Kidney capillary endothelial cell (primary cell): ENCODE results near the gene EXTL2.
"Not testable (repeated sequence)": the region's sequence is repeated elsewhere in the genome, so short reads cannot be mapped to it uniquely, and the experiment has no call there.

Source experiments
- DNase-seq: peaks from one replicate; pipeline ENCODE4 v3.0.0-alpha.2; 2018; ENCODE audit warnings: low spot score

The EXTL2 gene

GRCh38 chr1:100894603-100895539, at the start of gene EXTL2:
EXTL2 (minus strand) TSS chr1:100894842; CDS start chr1:100888757, 6,085 bp downstream.
- peak; percentile 85 for DNase-seq

DNA sequence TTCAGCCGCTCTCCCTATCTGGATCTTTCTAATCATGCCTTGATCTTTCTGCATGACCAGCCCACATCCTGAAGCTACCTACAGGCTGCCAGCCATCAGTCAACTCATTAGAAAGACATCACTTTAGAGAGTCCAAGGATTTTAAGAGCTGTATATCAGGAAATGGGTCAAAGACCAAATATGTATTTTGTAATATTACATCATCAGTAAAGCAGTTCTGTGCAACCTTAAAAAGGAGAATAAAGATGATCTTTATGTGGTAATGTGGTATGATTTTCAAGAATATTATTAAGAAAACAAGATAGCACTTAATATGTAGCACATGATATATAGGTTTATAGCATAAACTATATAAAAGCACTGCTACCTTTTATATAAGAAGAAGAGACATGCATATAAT, 48.9 kb upstream of the EXTL2 start:
- DNase-seq, result no peak

DNA sequence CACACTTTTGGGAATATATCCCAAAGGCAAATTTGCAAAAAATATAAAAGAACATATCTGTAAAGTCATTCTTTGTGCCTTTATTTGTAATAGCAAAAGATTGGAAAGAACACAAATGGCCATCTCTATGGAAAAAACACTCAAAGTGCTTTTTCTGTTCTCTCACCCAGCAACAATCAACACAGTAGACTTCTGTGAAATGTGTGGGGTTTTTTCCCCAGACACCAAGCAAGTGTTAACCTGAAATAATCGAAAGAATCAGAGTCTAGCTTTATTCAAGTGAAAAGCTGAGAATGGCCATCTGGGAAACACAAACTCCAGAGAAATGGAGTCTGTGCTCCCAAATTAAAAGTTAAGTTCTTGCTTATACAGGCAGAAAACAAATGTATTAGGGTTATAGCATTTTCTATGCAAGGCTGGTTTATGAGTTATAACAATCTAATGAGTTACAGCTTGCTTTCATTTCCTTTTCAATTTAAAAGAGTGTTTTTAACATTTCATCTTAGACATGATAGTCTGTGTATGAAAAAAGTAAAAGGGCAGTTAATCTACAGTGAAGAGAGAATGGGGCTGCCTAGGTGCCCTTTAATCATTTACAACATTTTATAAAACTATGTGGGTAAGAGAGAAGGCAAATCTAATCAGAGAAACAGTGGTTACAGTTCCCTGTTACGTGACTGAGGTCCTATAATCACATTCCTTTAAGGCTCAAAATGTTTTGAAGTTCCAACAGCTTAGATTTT, 47.8 kb upstream of the EXTL2 start:
- DNase-seq, result no peak

- DNase-seq, result no peak
Observed at GRCh38 chr1:100941580-100942216, 47.1 kb upstream of the EXTL2 start.

GRCh38 chr1:100941098-100941527, 46.5 kb upstream of the EXTL2 start:
- no peak for DNase-seq

DNA sequence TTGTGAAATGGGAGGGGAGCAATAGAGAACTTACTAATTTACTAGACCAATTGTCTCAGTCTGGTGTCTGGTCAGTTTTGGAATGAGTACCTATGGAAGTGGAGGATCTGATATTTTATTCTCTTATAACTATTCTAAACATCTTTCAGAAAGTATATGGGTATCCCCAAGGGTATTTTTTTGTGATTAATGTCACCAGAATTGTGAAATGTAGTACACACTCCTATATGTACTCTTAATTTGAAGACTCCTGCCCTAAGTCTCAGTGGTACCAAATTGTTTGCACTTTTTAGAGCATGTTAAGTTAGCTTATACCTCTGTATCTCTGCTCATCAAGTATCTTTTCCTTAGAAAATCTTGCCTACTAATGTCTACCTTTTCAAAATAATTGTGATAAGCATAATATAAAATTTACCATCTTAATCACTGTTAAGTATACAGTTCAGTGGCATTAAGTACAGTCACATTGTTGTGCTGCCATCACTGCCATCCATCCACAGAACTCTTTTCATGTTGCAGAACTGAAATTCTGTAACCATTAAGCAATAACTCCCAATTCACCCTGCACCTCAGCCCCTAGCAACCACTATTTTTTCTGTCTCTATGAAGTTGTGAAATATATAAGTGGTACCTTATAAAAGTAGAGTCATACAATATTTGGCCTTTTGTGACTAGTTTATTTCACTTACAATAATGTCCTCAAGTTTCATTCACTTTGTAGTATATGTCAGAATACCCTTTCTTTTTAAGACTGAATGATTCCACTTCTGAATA, 41.7 kb upstream of the EXTL2 start:
- DNase-seq, result no peak

- DNase-seq, result not testable (repeated sequence)
Observed at GRCh38 chr1:100933555-100933954, 38.9 kb upstream of the EXTL2 start.

- DNase-seq, result no peak
Observed at GRCh38 chr1:100931716-100932115, 37.1 kb upstream of the EXTL2 start.

DNA sequence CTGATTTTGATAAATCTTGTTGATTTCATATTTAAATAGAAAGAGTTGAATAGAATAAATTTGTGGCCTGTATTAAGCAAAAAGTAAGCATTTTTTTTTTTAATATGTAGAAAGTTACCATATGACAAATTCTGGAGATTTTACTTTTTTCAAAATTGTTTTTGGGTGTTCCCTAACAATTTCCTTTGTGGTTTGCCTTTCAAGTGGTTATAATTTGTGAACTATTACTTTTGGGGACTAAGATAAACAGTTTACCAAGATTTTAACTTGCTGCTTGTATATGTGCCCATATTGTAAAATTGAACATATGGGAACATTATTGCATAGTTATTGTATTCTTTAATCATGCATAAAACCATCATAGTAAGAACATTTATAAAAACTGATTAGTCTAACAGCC, 35.9 kb upstream of the EXTL2 start:
- no peak for DNase-seq

DNA sequence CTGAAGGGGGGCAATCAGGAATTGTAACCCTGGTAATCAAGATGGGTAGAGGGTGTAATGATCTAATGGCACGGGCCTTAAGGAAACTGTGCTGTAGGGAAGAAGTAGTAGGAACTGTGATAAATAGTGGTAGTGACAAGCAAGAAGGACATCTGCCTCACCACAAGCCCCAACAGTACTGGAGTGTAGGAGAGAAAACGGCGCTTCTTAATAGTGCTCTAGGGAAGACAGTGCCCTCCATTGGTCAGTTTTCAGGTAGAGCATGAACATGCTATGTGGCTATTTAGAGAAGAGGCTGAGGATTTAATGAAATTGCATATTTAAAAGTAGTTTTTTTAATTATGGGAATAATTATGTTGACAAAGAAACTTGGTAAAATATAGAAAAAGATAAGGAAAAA, 33.5 kb upstream of the EXTL2 start:
- DNase-seq, result no peak

DNA sequence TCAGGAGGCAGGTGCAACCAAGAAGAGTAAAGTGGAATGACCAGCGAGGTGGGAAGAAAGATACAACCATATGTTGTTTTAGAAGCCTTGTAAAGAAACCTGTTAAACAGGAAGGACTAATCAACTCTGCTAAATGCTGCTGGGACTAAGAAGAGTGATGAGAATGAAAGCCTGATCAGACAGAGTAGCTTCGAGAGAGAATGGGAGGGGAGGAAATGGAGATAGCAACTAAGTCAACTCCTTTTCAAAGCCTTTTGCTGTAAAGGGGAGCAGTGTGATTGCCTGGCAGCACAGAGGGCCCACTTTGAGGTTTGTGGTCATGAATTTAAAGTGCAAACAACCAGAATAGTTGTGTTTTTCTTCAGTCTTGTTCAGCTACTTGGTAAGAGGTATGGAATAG, 32.6 kb upstream of the EXTL2 start:
- no peak for DNase-seq

DNA sequence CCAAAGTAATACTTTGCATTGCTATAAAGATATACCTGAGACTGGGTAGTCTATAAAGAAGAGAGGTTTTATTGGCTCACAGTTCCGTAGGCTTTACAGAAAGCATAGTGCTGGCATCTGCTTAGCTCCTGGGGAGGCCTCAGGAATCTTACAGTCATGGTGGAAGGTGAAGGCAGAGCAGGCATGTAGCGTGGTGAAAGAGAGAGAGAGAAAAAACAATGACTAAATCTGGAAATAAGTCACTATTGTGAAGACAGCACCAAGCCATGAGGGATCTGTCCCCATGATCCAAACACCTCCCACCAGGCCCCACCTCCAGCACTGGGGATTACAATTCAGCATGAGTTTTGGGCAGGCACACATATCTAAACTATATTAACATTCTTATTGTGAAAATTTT, 31.6 kb upstream of the EXTL2 start:
- no peak for DNase-seq

GRCh38 chr1:100924991-100925390, 30.3 kb upstream of the EXTL2 start:
- no peak for DNase-seq

GRCh38 chr1:100924212-100924611, 29.6 kb upstream of the EXTL2 start:
- DNase-seq, result peak; percentile 53

DNA sequence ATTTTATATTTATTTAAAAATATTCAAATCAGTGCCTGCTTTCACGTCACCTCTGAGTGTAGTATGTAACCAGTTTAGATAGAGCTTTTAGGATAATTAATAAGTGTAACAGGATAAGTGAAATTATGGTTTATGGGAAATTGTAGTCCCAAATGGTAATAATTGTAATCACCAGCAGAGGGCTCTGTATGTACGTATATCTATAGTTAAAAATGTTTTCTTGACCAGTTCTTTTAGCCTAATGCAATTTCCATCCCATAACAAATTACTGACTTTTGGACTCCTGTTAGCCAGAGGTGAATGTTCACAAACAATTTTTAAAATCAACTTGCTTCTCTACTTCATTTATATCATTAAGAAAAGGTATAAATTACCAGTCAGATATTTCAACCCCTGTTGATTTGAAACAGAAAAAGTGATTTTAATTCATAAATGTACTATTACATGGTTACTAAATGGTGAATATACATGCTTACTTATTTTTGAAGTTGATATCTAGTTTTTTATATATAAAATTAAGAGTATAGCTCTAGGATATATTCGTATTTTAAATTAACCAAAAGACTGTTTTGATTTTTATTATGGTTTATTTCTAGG, 26.6 kb upstream of the EXTL2 start:
- DNase-seq, result peak; percentile 80

DNA sequence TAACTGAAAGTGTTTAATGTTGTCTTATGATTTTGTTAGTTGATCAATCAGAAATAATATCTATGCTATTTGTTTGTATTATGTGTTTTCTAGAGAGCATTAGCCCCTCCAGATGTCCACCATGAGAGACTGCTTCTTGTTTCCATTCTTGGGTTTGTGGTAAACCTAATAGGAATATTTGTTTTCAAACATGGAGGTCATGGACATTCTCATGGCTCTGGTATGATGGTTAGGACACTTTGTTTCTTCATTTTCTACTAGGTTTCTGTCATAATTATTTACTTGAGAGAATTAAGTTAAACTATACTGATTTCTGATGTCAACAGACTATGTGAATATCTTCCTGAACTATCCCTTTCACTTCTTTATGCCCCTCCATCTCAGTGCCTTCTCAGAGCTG, 17.4 kb upstream of the EXTL2 start:
- DNase-seq, result no peak

GRCh38 chr1:100909018-100909417, 14.4 kb upstream of the EXTL2 start:
- no peak for DNase-seq

DNA sequence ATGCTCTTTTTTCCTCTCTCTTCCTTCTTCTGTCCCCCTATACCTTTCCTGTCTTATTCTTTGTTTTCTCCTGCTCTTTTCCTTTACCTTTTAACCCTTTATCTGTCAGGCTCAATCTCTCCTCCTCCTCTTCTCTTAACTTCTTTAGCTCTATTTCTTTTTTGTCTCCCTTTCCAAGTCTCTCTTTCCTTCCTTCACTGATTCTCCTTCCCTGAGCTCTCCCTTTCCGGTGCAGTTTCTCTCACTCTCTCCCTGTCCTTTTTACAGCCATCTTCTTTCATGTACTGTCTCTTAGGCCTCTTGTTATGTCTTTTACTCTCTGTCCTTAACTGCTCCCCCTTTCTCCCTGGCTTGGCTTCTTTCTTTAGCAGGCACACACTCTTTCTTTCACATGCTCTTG, 13.2 kb upstream of the EXTL2 start:
- DNase-seq, result no peak

DNA sequence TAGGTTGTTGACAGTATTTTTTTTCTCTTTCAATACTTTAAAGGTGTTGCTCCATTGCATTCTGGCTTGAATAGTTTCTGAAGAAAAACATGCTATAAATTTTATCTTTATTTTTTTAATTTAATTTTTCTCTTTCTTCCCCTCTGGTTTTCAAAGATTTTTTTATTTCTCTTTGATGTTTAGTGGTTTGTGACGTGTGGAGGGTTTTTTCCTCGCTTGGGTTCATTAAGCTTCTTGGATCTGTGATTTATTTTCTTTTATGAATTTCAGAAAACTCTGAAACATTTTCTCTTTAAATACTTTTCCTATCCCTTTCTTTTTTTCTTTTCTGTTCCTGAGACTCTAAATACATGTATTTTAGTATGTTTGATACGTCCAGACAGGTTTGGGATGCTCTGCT, 10.5 kb upstream of the EXTL2 start:
- no peak for DNase-seq

DNA sequence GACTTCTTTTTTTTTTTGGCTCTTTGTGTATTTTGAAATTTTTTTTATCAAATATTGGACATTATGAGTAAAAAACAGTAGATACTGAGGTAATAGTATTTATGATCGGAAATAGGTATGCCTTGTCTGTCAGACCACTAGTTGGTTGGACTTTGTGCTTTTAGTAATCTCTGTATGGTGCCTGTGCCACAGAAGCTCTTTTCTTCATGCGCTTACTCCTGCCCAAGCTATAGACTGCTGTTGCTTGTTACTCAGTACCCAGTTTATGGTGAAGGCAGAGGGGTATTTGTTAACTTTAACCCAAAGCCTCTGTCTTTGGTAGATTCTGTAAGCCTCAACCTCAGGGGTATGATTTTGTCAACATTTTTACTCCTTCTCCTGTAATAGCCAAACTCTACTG, 9.9 kb upstream of the EXTL2 start:
- no peak for DNase-seq

- DNase-seq, result no peak
Observed at GRCh38 chr1:100903777-100904176, 9.1 kb upstream of the EXTL2 start.

DNA sequence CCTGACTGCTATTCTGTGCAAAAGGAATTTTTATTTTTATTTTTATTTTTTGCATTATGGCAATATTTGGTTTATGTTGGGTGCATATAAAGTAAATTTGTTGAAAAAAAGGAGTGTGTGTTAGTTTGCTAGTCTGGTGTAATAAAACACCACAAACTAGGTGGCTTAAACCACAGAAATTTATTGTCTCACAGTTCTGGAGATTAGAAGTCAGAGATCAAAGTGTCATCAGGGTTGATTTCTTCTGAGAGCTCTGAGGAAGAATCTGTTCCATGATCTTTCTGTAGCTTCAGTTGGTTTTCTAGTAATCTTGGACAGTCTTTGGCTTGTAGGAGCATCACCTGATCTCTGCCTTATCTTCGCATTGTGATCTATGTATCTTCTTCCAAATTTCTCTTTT, 7.7 kb upstream of the EXTL2 start:
- no peak for DNase-seq
